A549 (cell line): Measurements from ENCODE around the gene FTSJ1. TPM values are rescaled to one million over a fixed set of nuclear protein-coding genes. Genes with fewer than 3 reads are reported as not detected.

Source experiments
- ATAC-seq, 2 experiments: fragments of 200-7000 bp in 1 of 2; fragments of >200 bp in 1 of 2; cut with Nextera tagmentation in 1 of 2; cut with Tn5 transposase in 1 of 2; 3 replicates each; pipeline versions ENCODE4 v1.8.0 to v1.9.1; 2018 to 2020; ENCODE audit warnings: mild to moderate bottlenecking in 1 of 2, moderate library complexity in 1 of 2
- CTCF ChIA-PET: fragments of 300-600 bp; sonication (Branson Sonifier 250); formaldehyde crosslinking; extraction: SDS; loops from one replicate; lab custom pipeline; 2021; ENCODE audit warnings: antibody characterized with exemption, inconsistent platforms; lab: Yijun Ruan, JAX
- POLR2A ChIA-PET: fragments of 350-600 bp; formaldehyde crosslinking; extraction: SDS; loops from one replicate; lab custom pipeline; 2021; ENCODE audit warnings: antibody characterized with exemption, inconsistent platforms; lab: Yijun Ruan, JAX
- DNase-seq, 2 experiments: peaks; one replicate each; pipeline versions ENCODE4 v3.0.0 to v3.0.0-alpha.2; 2011 to 2016; ENCODE audit warnings: low read depth in 1 of 2, low spot score in 1 of 2
- FAIRE-seq: peaks from 2 replicates; lab custom pipeline; 2011; peaks lifted over from hg19 to GRCh38; lab: Jason Lieb, UNC
- H3K27ac ChIP-seq, 2 experiments: fragments of >200 bp; sonication (Bioruptor Twin); formaldehyde crosslinking; 3 replicates each; pipeline ENCODE4 v1.5.1; 2016 to 2017
- H3K4me1 ChIP-seq: fragments of >200 bp; sonication (Bioruptor Twin); formaldehyde crosslinking; 3 replicates; pipeline ENCODE4 v1.6.1; 2016
- H3K4me2 ChIP-seq: fragments of >200 bp; sonication (Bioruptor Twin); formaldehyde crosslinking; 3 replicates; pipeline ENCODE4 v1.6.1; 2016
- H3K4me3 ChIP-seq: fragments of >200 bp; sonication (Bioruptor Twin); formaldehyde crosslinking; 3 replicates; pipeline ENCODE4 v1.5.1; 2016
- H3K9me3 ChIP-seq: fragments of >200 bp; sonication (Bioruptor Twin); formaldehyde crosslinking; 3 replicates; pipeline ENCODE4 v1.6.1; 2016
- CBX2 ChIP-seq: fragments of 200-600 bp; sonication (generic); IDR thresholded peaks from 2 replicates; pipeline ENCODE4 v1.6.1; 2016; ENCODE audit warnings: low read depth, mild to moderate bottlenecking, borderline replicate concordance
- CHD2 ChIP-seq: fragments of 150-350 bp; IDR thresholded peaks from 2 replicates; pipeline ENCODE4 v1.6.1; 2014; ENCODE audit warnings: low read length; ENCODE audit not compliant: partially characterized antibody
- CHD4 ChIP-seq: fragments of 200-600 bp; sonication (generic); IDR thresholded peaks from 2 replicates; pipeline ENCODE4 v1.6.1; 2016; ENCODE audit warnings: antibody characterized with exemption, mild to moderate bottlenecking, borderline replicate concordance
- EHMT2 ChIP-seq: fragments of 200-600 bp; sonication (generic); IDR thresholded peaks from 2 replicates; pipeline ENCODE4 v1.6.1; 2016; ENCODE audit warnings: antibody characterized with exemption, low read depth, mild to moderate bottlenecking, moderate library complexity
- EP300 ChIP-seq, 2 experiments: fragments of >200 bp; sonication (Bioruptor Twin); formaldehyde crosslinking; IDR thresholded peaks; 2 replicates in 1 of 2; 3 replicates in 1 of 2; pipeline ENCODE4 v1.6.1; 2016 to 2017
- HDAC2 ChIP-seq: fragments of 200-600 bp; sonication (generic); IDR thresholded peaks from 2 replicates; pipeline ENCODE4 v1.6.1; 2016
- KDM1A ChIP-seq: fragments of 200-600 bp; sonication (generic); IDR thresholded peaks from 2 replicates; pipeline ENCODE4 v1.6.1; 2016; ENCODE audit warnings: low read depth, mild to moderate bottlenecking
- MAFK ChIP-seq: fragments of 450-650 bp; IDR thresholded peaks from 2 replicates; pipeline ENCODE4 v1.6.1; 2014; ENCODE audit not compliant: partially characterized antibody
- MAZ ChIP-seq: fragments of 150-350 bp; IDR thresholded peaks from 2 replicates; pipeline ENCODE4 v1.6.1; 2014; ENCODE audit warnings: antibody characterized with exemption, low read depth, low read length, borderline replicate concordance
- NFE2L2 ChIP-seq: fragments of 150-350 bp; conservative IDR thresholded peaks from 2 replicates; pipeline ENCODE4 v1.6.1; 2014; ENCODE audit warnings: low read length
- NPAS2 ChIP-seq: fragments of 250-450 bp; sonication (Bioruptor Pico); IDR thresholded peaks from 2 replicates; pipeline ENCODE4 v1.8.0; 2022; ENCODE audit warnings: mild to moderate bottlenecking, moderate library complexity, borderline replicate concordance
- POLR2AphosphoS2 ChIP-seq: conservative IDR thresholded peaks from 2 replicates; pipeline ENCODE4 v1.6.1; 2012; ENCODE audit warnings: low read length, improper control_type of control experiment, inconsistent platforms
- RAD21 ChIP-seq, 2 experiments: fragments of >200 bp in 1 of 2; sonication (Bioruptor Twin) in 1 of 2; formaldehyde crosslinking in 1 of 2; IDR thresholded peaks in 1 of 2; conservative IDR thresholded peaks in 1 of 2; 2 replicates in 1 of 2; 3 replicates in 1 of 2; pipeline ENCODE4 v1.6.1; 2012 to 2018; ENCODE audit warnings: inconsistent platforms in 1 of 2
- RCOR1 ChIP-seq: fragments of 150-350 bp; IDR thresholded peaks from 2 replicates; pipeline ENCODE4 v1.6.1; 2014; ENCODE audit warnings: antibody characterized with exemption, low read length, low read depth
- SMC3 ChIP-seq: fragments of >200 bp; sonication (Bioruptor Twin); formaldehyde crosslinking; IDR thresholded peaks from 3 replicates; pipeline ENCODE4 v1.6.1; 2018; ENCODE audit warnings: inconsistent platforms
- SREBF2 ChIP-seq: fragments of 450-650 bp; IDR thresholded peaks from 2 replicates; pipeline ENCODE4 v1.6.1; 2014; ENCODE audit warnings: mild to moderate bottlenecking, moderate library complexity
- TP53 ChIP-seq: fragments of 250-450 bp; sonication (Bioruptor Pico); IDR thresholded peaks from 2 replicates; pipeline ENCODE4 v1.5.0; 2021; ENCODE audit warnings: mild to moderate bottlenecking, moderate library complexity
- WGBS: methylation state at CpG from one replicate; pipeline ENCODE4 v1.1.6; 2017; ENCODE audit errors: missing lambda C conversion rate; 5-methylcytosine and 5-hydroxymethylcytosine counted together
- polyA plus RNA-seq, 4 experiments: library from polyadenylated mRNA; depleted of rRNA in 3 of 4; stranded (reverse); fragments of >200 nt; fragmentation: RNase III in 1 of 4; extraction: RNeasy Plus Mini Kit Qiagen cat#74134 plus additional on column Dnase treatment in 1 of 4; gene quantifications; 2 replicates in 3 of 4; 3 replicates in 1 of 4; pipeline ENCODE4 v1.2.3, GENCODE V29; 2011 to 2017
- TF ChIP-seq, protein P1 (sequence below): IDR thresholded peaks from 2 replicates; pipeline ENCODE4 v1.6.1; 2012; ENCODE audit warnings: low read depth, borderline replicate concordance
- TF ChIP-seq, protein P2 (sequence below): fragments of >200 bp; sonication (Bioruptor Twin); formaldehyde crosslinking; IDR thresholded peaks from 3 replicates; pipeline ENCODE4 v1.6.1; 2016
- TF ChIP-seq, protein P3 (sequence below): IDR thresholded peaks from 2 replicates; pipeline ENCODE4 v1.6.1; 2012

Gene FTSJ1
- polyA plus RNA-seq, 2 of the 4 experiments (the other 2 are of a cell fraction): 37.1 to 71.2 TPM

DNA sequence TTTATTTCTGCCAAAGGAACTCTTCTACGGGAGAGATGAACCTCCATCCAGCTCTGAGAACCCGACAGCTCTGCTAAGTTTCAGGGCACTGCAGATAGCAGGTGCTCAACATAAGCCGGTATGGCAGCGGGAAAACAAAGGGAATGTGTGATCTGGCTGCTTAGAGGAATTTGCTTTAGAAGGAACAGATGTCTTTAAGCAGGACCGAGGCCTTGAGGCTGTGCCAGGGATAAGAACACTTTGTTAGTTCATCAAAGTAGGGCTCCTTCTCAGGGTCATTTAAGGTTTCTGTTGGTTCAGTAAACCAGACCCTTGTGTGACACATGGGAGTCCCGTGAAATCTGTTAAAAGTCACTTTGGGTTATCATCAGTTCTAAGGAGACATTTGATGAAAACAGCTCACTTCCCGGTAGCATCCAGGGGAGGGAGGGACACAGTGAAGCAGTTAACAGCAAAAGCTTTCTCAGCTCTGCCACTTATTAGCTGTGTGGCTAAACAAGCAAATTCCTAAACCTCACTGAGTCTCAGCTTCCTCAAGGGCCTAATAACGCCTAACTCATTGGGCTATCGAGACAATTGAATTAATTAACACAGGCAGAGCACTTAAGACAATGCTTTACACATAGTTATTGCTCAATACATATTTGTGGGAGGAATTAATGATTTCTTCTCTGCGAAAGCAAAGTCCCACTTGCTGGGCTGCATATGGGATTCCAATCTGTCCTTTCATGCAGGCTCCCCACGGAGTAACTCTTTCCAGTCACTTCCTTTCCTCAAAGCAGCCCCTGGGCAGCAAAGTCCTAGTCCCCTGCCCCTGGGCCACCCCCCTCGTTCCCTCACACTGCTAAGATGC, 2.9 kb upstream of the FTSJ1 start:
- no peak for FAIRE-seq
- no peak overlapping the region for H3K4me3 ChIP-seq
- H3K4me2 ChIP-seq: no peak overlapping the region
- DNase-seq: no peak
- POLR2A ChIA-PET: no interaction called here
- H3K27ac ChIP-seq: no peak overlapping the region
- no peaks in the 10 kb centered on the region for H3K9me3 ChIP-seq
- CTCF ChIA-PET: interaction anchor here (2.1 kb wide), 1 partner anchor 37 kb away, joined by 7 read pairs; no protein-coding TSS in a partner anchor
- no peak for ATAC-seq
- 66% methylated on average over 11 of the region's 12 CpGs for WGBS
- TF ChIP-seq MAFK (no peak), CHD2 (no peak), HDAC2 (no peak), NFE2L2 (no peak), EP300 (IDR thresholded peaks at IDR 0.05) (no peak)
- TF ChIP-seq, protein P1, sequence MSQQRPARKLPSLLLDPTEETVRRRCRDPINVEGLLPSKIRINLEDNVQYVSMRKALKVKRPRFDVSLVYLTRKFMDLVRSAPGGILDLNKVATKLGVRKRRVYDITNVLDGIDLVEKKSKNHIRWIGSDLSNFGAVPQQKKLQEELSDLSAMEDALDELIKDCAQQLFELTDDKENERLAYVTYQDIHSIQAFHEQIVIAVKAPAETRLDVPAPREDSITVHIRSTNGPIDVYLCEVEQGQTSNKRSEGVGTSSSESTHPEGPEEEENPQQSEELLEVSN: no peak
- peaks cover 15% of the 10 kb centered on the region for H3K4me1 ChIP-seq

DNA sequence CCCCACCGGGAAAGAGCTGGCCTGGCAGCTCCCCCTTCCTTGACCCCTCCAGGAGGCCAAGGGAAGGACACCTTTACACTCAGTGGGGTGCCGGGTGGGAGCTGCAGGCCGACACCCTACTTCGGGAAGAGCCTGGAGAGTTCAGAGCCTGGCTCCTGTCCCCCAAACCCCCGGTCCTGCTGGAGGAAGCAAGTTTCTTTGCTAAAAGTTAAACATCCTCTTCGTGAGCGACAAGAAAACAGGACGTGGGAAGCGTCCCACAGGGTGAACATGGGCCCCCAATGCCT, 2.4 kb upstream of the FTSJ1 start:
- H3K4me2 ChIP-seq: no peak overlapping the region
- ATAC-seq (no peak), DNase-seq (no peak), FAIRE-seq (no peak)
- H3K4me3 ChIP-seq: no peak overlapping the region
- no peaks in the 10 kb centered on the region for H3K9me3 ChIP-seq
- CTCF ChIA-PET: interaction anchor here (1.0 to 2.1 kb wide), 2 partner anchors 37 to 64 kb away, joined by 3 to 7 read pairs; no protein-coding TSS in a partner anchor
- H3K27ac ChIP-seq: no peak overlapping the region
- TF ChIP-seq MAZ (no peak), RAD21 (conservative IDR thresholded peaks at IDR 0.05 in 1 of 2, IDR thresholded peaks at IDR 0.05 in 1 of 2) (no peak), TP53 (CRISPR knock-in tag) (no peak), CBX2 (no peak)
- POLR2A ChIA-PET: no interaction called here
- 70% methylated on average over 4 of the region's 9 CpGs for WGBS
- H3K4me1 ChIP-seq: peaks cover 15% of the 10 kb centered on the region

DNA sequence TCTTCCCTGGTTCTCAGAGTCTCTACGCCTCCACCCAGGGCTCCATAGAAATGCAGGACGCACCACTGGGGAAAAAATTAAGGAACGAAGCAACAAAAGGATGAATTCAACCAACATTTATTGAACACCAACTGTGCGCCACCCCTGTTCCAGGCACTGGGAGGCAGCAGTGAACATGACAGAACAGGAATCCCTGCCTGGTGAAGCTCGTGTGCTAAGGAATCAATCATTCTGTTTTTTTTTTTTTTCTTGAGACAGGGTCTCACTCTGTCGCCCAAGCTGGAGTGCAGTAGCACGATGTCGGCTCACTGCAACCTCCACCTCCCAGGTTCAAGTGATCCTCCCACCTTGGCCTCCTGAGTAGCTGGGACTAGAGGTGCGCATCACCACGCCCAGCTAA, 1.9 kb upstream of the FTSJ1 start:
- FAIRE-seq: no peak

More for the DNA sequence above, 1.9 kb upstream of the FTSJ1 start:
- H3K4me2 ChIP-seq: no peak overlapping the region; the same call in 2 of the 3 replicates
- ChIA-PET POLR2A (no interaction called here), CTCF (interaction anchor here (0.5 to 2.1 kb wide), 11 partner anchors 16 to 391 kb away, joined by 3 to 7 read pairs (median 3); no protein-coding TSS in a partner anchor)
- 74% methylated on average over 10 of the region's 10 CpGs for WGBS
- TF ChIP-seq, protein P2, sequence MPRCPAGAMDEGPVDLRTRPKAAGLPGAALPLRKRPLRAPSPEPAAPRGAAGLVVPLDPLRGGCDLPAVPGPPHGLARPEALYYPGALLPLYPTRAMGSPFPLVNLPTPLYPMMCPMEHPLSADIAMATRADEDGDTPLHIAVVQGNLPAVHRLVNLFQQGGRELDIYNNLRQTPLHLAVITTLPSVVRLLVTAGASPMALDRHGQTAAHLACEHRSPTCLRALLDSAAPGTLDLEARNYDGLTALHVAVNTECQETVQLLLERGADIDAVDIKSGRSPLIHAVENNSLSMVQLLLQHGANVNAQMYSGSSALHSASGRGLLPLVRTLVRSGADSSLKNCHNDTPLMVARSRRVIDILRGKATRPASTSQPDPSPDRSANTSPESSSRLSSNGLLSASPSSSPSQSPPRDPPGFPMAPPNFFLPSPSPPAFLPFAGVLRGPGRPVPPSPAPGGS: no peak
- TF ChIP-seq EP300 (IDR thresholded peaks at IDR 0.05): no peak
- TF ChIP-seq MAZ: no peak
- TF ChIP-seq KDM1A: no peak
- TF ChIP-seq, protein P3, sequence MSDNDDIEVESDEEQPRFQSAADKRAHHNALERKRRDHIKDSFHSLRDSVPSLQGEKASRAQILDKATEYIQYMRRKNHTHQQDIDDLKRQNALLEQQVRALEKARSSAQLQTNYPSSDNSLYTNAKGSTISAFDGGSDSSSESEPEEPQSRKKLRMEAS: no peak
- TF ChIP-seq EHMT2: no peak
- no peak for TF ChIP-seq RCOR1
- TF ChIP-seq NPAS2 (CRISPR knock-in tag): no peak
- TF ChIP-seq SMC3: peak; percentile 23; the same call in 1 of the 3 replicates
- no peak for TF ChIP-seq POLR2AphosphoS2
- no peak for TF ChIP-seq CHD2
- peak; percentile 33 to 47; a peak in 4 of 5 replicates for TF ChIP-seq RAD21 (conservative IDR thresholded peaks at IDR 0.05 in 1 of 2, IDR thresholded peaks at IDR 0.05 in 1 of 2)
- no peak for TF ChIP-seq CHD4
- no peak for TF ChIP-seq SREBF2
- H3K4me3 ChIP-seq: no peak overlapping the region
- H3K4me1 ChIP-seq: peaks cover 15% of the 10 kb centered on the region
- H3K27ac ChIP-seq: peak overlapping the region in 1 of 2 experiments; percentile 95; a peak in 1 of 6 replicates
- ATAC-seq: no peak
- no peaks in the 10 kb centered on the region for H3K9me3 ChIP-seq
- peak in 1 of 2 experiments; percentile 31 for DNase-seq
